GM21423 (cell line): ENCODE results near the gene PATE3.

Experiments
- ATAC-seq: cut with Tn5 transposase; IDR thresholded peaks from one replicate; pipeline ENCODE4 v1.9.1; 2021; ENCODE audit warnings: mild to moderate bottlenecking, moderate library complexity; ENCODE audit not compliant: unreplicated experiment

PATE3 gene

DNA sequence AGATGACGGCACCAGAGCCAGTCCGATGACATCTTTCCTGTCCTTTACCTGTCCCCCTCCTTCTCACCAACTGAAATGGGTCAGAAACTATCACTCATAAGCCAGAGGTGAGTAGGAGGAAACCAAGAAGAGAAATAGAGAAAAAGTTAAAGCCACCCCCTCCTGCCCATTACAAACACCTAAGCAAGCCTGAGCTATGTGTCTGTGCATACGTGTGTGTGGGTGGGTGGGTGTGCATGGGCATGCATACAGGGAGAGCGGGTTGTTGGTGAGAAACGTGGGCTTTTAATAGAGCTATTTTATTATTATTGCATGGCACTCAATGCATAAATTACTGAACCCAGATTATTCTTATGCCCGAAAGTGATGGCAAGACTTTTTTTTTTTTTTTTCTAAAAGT lies 47.8 kb downstream of the PATE3 start:
- no peak for ATAC-seq
